Mammary epithelial cell (primary cell): ENCODE measurements around the gene RTN4IP1.

ENCODE experiments used
- EZH2 ChIP-seq: IDR thresholded peaks from 2 replicates; pipeline ENCODE4 v1.6.1; 2012; ENCODE audit warnings: low read length, inconsistent platforms, borderline replicate concordance
- TF ChIP-seq, protein P1 (sequence below), 2 donors: IDR thresholded peaks in 1 of 2; conservative IDR thresholded peaks in 1 of 2; 2 replicates each; pipeline ENCODE4 v1.5.1; 2011 to 2012; ENCODE audit warnings: inconsistent platforms in 2 of 2, low read length in 2 of 2, mild to moderate bottlenecking in 2 of 2, control low read depth in 1 of 2, low read depth in 1 of 2; ENCODE audit not compliant: insufficient read depth in 1 of 2; ENCODE audit errors: extremely low read depth in 1 of 2

DNA sequence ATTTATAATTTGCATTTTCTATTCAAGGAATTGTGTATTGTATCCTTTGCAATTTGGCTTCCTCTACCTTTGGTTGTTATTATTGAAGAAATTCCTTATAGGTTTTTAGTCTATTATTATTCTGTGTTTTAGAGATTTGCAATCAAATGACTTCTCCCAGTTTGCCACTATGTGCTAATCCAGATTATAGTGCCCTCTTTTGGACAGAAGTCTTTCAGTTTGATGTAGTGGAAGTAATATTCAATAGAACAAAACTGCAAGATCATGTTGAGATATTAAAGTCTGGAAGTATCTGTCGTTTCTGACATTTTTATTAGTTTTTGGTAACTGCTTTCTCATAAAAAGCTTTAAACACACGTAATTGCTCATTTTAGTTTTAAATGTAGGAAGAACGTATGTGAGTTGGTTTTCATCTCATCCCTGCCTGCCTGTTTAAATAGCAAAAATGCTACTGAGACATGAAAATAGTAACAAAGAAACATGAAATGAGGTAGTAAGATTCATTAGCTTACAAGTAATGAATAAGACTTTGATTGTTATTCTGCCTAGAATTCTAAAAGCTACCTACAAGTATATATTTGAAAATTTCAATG is 72.8 kb downstream of the RTN4IP1 start:
- TF ChIP-seq, protein P1, sequence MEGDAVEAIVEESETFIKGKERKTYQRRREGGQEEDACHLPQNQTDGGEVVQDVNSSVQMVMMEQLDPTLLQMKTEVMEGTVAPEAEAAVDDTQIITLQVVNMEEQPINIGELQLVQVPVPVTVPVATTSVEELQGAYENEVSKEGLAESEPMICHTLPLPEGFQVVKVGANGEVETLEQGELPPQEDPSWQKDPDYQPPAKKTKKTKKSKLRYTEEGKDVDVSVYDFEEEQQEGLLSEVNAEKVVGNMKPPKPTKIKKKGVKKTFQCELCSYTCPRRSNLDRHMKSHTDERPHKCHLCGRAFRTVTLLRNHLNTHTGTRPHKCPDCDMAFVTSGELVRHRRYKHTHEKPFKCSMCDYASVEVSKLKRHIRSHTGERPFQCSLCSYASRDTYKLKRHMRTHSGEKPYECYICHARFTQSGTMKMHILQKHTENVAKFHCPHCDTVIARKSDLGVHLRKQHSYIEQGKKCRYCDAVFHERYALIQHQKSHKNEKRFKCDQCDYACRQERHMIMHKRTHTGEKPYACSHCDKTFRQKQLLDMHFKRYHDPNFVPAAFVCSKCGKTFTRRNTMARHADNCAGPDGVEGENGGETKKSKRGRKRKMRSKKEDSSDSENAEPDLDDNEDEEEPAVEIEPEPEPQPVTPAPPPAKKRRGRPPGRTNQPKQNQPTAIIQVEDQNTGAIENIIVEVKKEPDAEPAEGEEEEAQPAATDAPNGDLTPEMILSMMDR (conservative IDR thresholded peaks at IDR 0.05 in 1 of 2, IDR thresholded peaks at IDR 0.05 in 1 of 2; ENCODE audit: extremely low read depth in 1 of 2, insufficient read depth in 1 of 2, low read depth in 1 of 2, low read length in 2 of 2): peak in 1 of 2 donors; percentile 47
- TF ChIP-seq EZH2: no peak
